Measurements from ENCODE around the gene NPC1.

GRCh38 chr18:23573626-23574431 lies 12.5 kb downstream of the NPC1 start:
- no peak for TF ChIP-seq CTCF (conservative IDR thresholded peaks at IDR 0.05)
- TF ChIP-seq EZH2 (IDR thresholded peaks at IDR 0.05; ENCODE audit: low read depth) = no peak

All from PC-9 (cell line).